Central memory CD8-positive, alpha-beta T cell (primary cell): ENCODE results near the gene HEBP1.

Experiments
- ATAC-seq: fragments of 150-1000 bp; cut with Tn5 transposase; replicated peaks from 2 replicates; pipeline ENCODE4 v1.10.0; 2022; ENCODE audit warnings: mild to moderate bottlenecking, moderate FRiP score, moderate number of reproducible peaks; ENCODE audit not compliant: poor library complexity, severe bottlenecking; ENCODE audit errors: extremely low read depth
- DNase-seq, 2 donors: peaks; one replicate each; pipeline ENCODE4 v3.0.0; 2021; ENCODE audit warnings: low spot score in 2 of 2
- H3K27ac Mint-ChIP-seq: one replicate; pipeline ENCODE4 v1.8.0; 2022; ENCODE audit warnings: low read depth, mild to moderate bottlenecking, moderate library complexity, mixed read lengths
- H3K27me3 Mint-ChIP-seq: one replicate; pipeline ENCODE4 v1.8.0; 2022; ENCODE audit warnings: mixed read lengths
- H3K36me3 Mint-ChIP-seq: one replicate; pipeline ENCODE4 v1.8.0; 2022; ENCODE audit warnings: mild to moderate bottlenecking, moderate library complexity, mixed read lengths; ENCODE audit not compliant: insufficient read depth
- H3K4me1 Mint-ChIP-seq: one replicate; pipeline ENCODE4 v1.8.0; 2022; ENCODE audit warnings: mixed read lengths
- H3K4me3 Mint-ChIP-seq: one replicate; pipeline ENCODE4 v1.8.0; 2022; ENCODE audit warnings: mild to moderate bottlenecking, moderate library complexity, mixed read lengths
- H3K9me3 Mint-ChIP-seq: one replicate; pipeline ENCODE4 v1.8.0; 2022; ENCODE audit warnings: mixed read lengths

Gene HEBP1

GRCh38 chr12:12951504-12951903 is 48.6 kb downstream of the HEBP1 start:
- no peak for DNase-seq
- Mint-ChIP-seq H3K27ac (no peak overlapping the region), H3K4me3 (no peak overlapping the region), H3K27me3 (peaks cover 38% of the 10 kb centered on the region), H3K4me1 (no peaks in the 10 kb centered on the region), H3K36me3 (no peaks in the 10 kb centered on the region), H3K9me3 (no peaks in the 10 kb centered on the region)
- no peak for ATAC-seq

GRCh38 chr12:12947902-12948301 is 52.2 kb downstream of the HEBP1 start:
- H3K27ac Mint-ChIP-seq: no peak overlapping the region
- H3K9me3 Mint-ChIP-seq: no peaks in the 10 kb centered on the region
- ATAC-seq: no peak

GRCh38 chr12:12946686-12947355 is 53.2 kb downstream of the HEBP1 start:
- peaks cover 28% of the 10 kb centered on the region for H3K27me3 Mint-ChIP-seq
- ATAC-seq (no peak), DNase-seq (no peak)
- H3K4me3 Mint-ChIP-seq: no peak overlapping the region
- no peaks in the 10 kb centered on the region for H3K9me3 Mint-ChIP-seq
- H3K4me1 Mint-ChIP-seq: no peaks in the 10 kb centered on the region
- H3K36me3 Mint-ChIP-seq: no peaks in the 10 kb centered on the region
- peak overlapping the region; percentile 41 for H3K27ac Mint-ChIP-seq

More at GRCh38 chr12:12947902-12948301, 52.2 kb downstream of the HEBP1 start:
- Mint-ChIP-seq H3K36me3 (no peaks in the 10 kb centered on the region), H3K27me3 (peaks cover 28% of the 10 kb centered on the region), H3K4me3 (no peak overlapping the region), H3K4me1 (no peaks in the 10 kb centered on the region)
- no peak for DNase-seq

GRCh38 chr12:12945591-12945990 is 54.5 kb downstream of the HEBP1 start:
- H3K9me3 Mint-ChIP-seq: no peaks in the 10 kb centered on the region
- no peaks in the 10 kb centered on the region for H3K4me1 Mint-ChIP-seq
- no peaks in the 10 kb centered on the region for H3K36me3 Mint-ChIP-seq
- DNase-seq (no peak), ATAC-seq (no peak)
- H3K4me3 Mint-ChIP-seq: no peak overlapping the region
- H3K27ac Mint-ChIP-seq: no peak overlapping the region
- H3K27me3 Mint-ChIP-seq: peaks cover 28% of the 10 kb centered on the region

- no peaks in the 10 kb centered on the region for H3K4me1 Mint-ChIP-seq
- ATAC-seq: no peak
- H3K9me3 Mint-ChIP-seq: no peaks in the 10 kb centered on the region
- H3K27ac Mint-ChIP-seq: no peak overlapping the region
- H3K4me3 Mint-ChIP-seq: no peak overlapping the region
- H3K27me3 Mint-ChIP-seq: peaks cover 12% of the 10 kb centered on the region
- H3K36me3 Mint-ChIP-seq: no peaks in the 10 kb centered on the region
- DNase-seq: no peak
Measured at GRCh38 chr12:12943586-12944260, 56.3 kb downstream of the HEBP1 start.

- Mint-ChIP-seq H3K36me3 (no peaks in the 10 kb centered on the region), H3K27me3 (peaks cover 5% of the 10 kb centered on the region), H3K27ac (no peak overlapping the region), H3K9me3 (no peaks in the 10 kb centered on the region), H3K4me1 (no peaks in the 10 kb centered on the region), H3K4me3 (no peak overlapping the region)
- ATAC-seq: no peak
- DNase-seq: no peak
Measured at GRCh38 chr12:12941450-12942350, 58.4 kb downstream of the HEBP1 start.

GRCh38 chr12:12939888-12940287 is 60.2 kb downstream of the HEBP1 start:
- no peak overlapping the region for H3K27ac Mint-ChIP-seq

GRCh38 chr12:12938541-12938940 is 61.5 kb downstream of the HEBP1 start:
- no peaks in the 10 kb centered on the region for H3K27me3 Mint-ChIP-seq
- H3K27ac Mint-ChIP-seq: no peak overlapping the region
- DNase-seq (no peak), ATAC-seq (no peak)
- no peaks in the 10 kb centered on the region for H3K4me1 Mint-ChIP-seq
- no peaks in the 10 kb centered on the region for H3K9me3 Mint-ChIP-seq
- H3K36me3 Mint-ChIP-seq: no peaks in the 10 kb centered on the region
- no peak overlapping the region for H3K4me3 Mint-ChIP-seq

More at GRCh38 chr12:12939888-12940287, 60.2 kb downstream of the HEBP1 start:
- Mint-ChIP-seq H3K9me3 (no peaks in the 10 kb centered on the region), H3K4me3 (no peak overlapping the region), H3K27me3 (no peaks in the 10 kb centered on the region), H3K4me1 (no peaks in the 10 kb centered on the region), H3K36me3 (no peaks in the 10 kb centered on the region)
- ATAC-seq: no peak
- no peak for DNase-seq

- H3K9me3 Mint-ChIP-seq: no peaks in the 10 kb centered on the region
- ATAC-seq: no peak
- H3K27me3 Mint-ChIP-seq: no peaks in the 10 kb centered on the region
- no peaks in the 10 kb centered on the region for H3K36me3 Mint-ChIP-seq
- H3K27ac Mint-ChIP-seq: no peak overlapping the region
- H3K4me3 Mint-ChIP-seq: no peak overlapping the region
- no peaks in the 10 kb centered on the region for H3K4me1 Mint-ChIP-seq
- DNase-seq: no peak
Measured at GRCh38 chr12:12936983-12937491, 63.0 kb downstream of the HEBP1 start.

GRCh38 chr12:12934556-12934955 is 65.5 kb downstream of the HEBP1 start:
- no peak overlapping the region for H3K27ac Mint-ChIP-seq
- no peaks in the 10 kb centered on the region for H3K27me3 Mint-ChIP-seq
- H3K36me3 Mint-ChIP-seq: no peaks in the 10 kb centered on the region
- DNase-seq (no peak), ATAC-seq (no peak)
- H3K9me3 Mint-ChIP-seq: no peaks in the 10 kb centered on the region
- no peak overlapping the region for H3K4me3 Mint-ChIP-seq
- no peaks in the 10 kb centered on the region for H3K4me1 Mint-ChIP-seq

- DNase-seq: no peak
- Mint-ChIP-seq H3K4me3 (no peak overlapping the region), H3K9me3 (no peaks in the 10 kb centered on the region), H3K4me1 (no peaks in the 10 kb centered on the region), H3K36me3 (no peaks in the 10 kb centered on the region), H3K27me3 (no peaks in the 10 kb centered on the region), H3K27ac (no peak overlapping the region)
- no peak for ATAC-seq
Measured at GRCh38 chr12:12933742-12934141, 66.3 kb downstream of the HEBP1 start.

GRCh38 chr12:12930633-12931219 is 69.3 kb downstream of the HEBP1 start:
- Mint-ChIP-seq H3K27me3 (peaks cover 15% of the 10 kb centered on the region), H3K9me3 (no peaks in the 10 kb centered on the region), H3K4me3 (no peak overlapping the region), H3K36me3 (peaks cover 2% of the 10 kb centered on the region), H3K4me1 (no peaks in the 10 kb centered on the region), H3K27ac (no peak overlapping the region)
- DNase-seq: no peak
- ATAC-seq: no peak
